NCI-H187 treated with DMSO at 0.1 percent for 48 hours (cell line): ENCODE data around the gene PRKG1.
"Not testable (repeated sequence)": the region's sequence is repeated elsewhere in the genome, so short reads cannot be mapped to it uniquely, and the experiment has no call there.

Experiments
- DNase-seq: peaks from one replicate; lab custom pipeline; 2025; lab: John Stamatoyannopoulos, UW

Gene PRKG1

DNA sequence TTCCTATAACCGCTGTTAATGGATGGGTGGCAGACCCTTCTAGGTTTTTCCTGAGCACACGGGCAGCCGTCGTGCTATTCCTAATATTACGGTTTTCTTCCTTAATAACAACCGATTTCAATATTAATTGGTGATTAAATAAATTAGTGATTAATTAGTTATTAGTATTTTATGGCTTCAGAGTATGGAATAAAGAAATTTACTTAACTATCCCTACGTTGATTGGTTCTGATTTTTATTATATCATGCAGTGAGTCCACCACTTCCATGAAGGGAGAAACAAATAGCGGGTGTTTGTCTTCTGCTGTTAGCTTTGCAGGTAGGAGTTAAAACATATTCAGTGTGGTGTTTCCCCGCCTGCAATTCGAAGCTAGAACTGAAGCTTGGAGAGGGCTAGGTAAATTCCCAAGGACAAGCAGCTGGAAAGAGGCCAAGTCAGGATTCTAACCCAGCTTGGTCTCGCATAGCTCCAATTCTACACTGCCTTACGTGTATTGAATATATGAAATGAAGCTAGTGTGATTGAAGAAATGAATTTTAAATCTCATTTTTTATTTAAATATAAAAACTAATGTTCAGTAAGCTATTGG lies 626.0 kb downstream of the PRKG1 start:
- no peak for DNase-seq

DNA sequence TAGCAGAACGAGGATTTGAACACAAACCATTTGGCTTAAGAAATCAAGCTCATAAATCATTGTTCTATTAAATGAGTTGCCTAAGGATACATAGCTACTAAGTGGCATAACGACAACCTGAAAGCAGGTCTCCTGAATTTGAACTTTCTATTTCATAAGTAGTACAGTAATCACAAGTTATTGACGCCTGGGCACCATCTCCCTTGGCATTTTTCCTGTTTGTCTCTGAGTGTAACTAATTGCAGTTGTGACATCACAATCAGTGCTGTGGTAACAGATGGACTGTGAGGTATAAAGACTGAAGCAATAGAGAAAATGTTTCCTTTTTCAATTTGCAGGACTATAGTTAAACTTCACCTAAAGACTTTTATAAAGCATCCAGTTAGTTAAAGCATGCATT lies 631.5 kb downstream of the PRKG1 start:
- DNase-seq = no peak

DNA sequence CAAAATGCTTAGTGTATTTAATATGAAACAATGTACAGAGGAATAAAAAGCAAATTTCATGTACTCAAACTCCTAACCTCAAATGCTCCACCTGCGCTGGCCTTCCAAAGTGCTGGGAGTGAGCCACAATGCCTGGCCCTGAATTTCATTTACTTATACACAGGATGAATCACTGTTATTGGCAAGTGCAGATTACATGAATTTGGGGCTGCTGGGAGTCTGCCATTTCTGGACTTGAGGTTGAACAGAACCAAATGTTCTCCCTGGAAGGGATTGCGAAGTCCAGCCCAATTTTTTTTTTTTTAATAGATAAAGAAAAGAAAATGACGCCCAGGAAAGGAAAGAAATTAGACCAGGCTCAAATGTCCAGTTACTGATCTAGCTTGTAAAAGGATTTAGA lies 631.9 kb downstream of the PRKG1 start:
- no peak for DNase-seq

DNA sequence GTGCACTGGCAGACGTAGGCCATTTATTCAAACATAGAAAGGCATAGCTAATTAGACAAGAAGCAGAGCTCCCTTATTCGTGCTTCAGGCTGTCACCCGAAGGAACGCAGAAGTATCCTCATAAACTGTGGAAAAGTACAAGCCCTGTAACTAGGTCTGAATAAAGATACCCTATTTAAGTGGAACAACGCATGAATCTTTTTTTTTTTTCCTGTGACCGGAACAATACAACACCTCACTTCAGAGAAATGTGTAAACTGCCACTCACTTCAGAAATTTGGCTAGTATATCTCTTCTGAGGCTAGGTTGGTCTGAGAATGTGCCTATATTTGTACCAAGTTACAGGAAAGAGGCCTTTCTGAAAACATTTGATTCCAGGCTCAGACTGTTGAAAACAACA lies 633.1 kb downstream of the PRKG1 start:
- no peak for DNase-seq

DNA sequence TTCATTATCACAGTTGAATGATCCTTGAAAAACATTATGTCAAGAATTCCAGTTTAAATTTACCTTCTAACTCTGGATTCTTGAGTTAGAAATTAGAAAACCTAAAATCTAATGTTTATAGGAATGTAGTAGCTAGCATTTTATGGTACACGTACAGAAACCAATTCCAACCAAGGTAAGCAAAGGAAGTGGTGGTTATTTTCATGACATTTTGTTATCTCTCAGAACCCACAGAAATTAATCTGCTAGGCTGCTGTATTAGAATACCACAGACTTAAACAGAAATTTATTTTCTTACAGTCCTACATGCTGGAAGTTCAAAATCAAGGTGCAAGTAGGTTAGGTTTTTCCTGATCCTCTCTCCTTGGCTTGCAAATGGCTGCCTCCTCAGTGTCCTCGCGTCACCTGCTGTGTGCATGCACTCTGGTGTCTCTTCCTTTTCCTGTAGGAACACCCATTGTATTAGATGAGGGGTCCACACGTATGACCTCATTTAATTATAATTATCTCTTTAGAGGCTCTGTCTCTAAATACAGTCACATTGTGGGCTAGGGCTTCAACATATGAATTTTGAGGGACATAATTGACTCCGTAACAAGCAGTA lies 633.6 kb downstream of the PRKG1 start:
- no peak for DNase-seq

DNA sequence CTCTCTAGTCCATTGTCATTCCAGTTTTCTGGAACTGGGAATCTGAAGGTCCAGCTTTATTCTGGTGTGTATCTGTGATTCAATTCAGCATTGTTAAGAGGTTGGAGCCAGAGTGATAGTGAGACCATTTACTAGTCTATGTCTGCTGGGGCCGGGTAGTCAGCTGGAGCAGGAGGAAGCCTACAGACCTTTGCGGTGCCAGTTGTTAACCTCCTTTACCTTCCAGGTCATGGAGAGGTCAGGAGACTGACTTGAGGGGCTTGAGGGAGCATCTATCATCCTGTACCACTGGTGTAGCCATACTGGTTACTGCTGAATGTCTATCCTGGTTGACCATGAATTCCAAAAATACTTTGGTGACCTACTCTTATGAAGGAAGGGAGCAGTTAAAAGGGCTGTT lies 634.3 kb downstream of the PRKG1 start:
- DNase-seq = no peak

DNA sequence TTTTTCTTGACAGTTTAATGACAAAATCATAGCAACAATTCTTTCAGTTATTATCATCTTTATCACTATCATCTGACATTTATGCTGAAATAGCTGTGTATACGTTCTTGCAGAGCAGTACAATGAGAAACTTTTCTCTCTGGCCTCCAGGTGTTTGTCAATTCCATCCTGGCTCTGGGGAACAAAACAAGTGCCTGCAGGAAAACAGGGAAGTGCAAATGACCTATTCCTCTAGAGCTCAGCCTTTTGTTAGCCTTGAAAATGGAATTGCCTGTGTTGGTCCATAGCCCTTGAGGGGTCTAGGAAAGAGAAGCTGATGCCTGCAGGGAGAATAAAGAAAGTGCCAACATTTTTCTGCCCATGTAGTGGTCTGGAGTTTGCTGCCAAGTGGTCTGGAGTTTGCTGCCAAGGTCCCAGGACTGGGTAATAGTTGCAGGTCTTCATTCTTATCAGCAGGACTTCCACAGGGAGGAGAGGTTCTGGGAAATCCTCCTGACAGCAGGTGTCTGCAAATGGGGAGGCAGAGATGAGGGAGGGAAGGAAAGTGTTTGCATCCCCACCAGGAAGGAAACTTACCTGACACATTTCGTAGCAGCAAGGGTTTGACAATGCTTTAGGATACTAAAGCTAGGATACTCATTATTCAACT lies 635.2 kb downstream of the PRKG1 start:
- DNase-seq = no peak

DNA sequence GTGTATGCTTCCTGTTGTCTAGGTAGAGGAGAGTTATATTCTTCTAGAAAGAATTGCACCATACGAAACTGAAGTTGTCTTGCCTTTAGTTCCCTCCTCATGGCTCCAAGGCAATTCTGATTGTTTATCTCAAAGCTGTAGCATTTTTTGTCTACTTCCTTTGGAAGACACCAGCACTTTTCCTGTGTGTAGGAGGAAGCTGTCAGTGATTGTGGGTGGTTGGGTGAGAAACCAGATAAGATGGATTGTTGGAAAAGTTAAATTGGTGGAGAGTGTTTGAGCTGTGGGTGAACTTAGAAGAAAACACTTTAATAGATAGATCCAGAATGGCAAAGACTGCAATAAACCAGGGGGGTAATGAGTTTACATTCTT lies 637.2 kb downstream of the PRKG1 start:
- DNase-seq = no peak

DNA sequence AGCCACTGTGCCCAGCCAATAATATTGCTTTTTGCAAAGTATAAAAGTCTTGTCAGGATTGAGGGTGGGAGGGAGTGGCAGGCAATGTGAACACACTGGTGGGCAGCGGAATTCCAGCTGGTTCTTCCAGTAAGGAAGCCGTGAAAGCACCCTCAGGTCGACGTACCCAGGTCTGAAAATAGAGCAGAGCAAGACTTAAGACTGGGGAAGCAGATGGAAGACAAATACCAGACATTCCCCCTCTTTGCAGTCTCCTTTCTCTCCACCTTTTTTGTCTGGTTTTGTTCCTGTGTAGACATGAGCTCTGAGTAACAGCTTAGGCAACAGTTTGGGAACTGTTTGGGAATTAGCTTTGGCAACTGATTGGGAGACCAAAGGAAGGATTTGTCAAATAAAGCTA lies 642.7 kb downstream of the PRKG1 start:
- DNase-seq = no peak

DNA sequence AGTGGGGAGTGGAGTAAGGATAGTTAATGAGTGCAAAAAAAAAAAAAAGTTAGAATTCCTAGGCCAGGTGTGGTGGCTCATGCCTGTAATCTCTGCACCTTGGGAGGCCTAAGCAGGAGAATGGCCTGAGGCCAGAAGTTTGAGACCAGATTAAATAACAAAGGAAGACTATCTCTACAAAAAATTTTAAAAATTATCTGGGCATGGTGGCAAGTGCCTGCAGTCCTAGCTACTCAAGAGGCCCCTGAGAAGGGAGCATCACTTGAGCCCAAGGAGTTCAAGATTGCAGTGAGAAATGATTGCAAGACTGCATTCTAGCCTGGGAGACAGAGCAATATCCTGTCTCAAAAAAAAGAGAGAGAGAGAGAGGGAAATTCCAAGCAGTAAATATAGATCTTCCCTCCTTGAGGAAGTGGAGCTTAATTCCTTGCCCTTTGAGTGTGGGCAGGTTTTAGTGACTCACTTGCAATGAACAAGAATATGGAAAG lies 644.6 kb downstream of the PRKG1 start:
- DNase-seq = no peak

DNA sequence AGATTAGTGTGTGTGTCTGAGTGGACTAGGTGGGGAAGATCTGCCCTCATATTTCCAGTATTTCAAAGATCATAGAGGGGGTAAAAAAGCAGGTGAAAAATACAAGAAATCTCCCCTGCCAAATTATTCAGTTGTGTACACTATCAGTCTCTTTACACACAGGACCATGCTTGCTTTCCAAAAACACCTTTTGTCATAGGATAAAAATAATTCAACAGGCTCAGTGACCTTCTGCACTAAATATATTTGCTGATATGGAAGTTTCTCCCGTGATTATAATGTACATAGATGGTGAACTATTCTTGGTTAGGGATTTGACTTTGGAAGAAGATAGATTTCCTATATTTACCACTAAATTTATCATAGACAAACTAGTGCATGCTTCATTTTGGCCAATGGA lies 649.8 kb downstream of the PRKG1 start:
- no peak for DNase-seq

DNA sequence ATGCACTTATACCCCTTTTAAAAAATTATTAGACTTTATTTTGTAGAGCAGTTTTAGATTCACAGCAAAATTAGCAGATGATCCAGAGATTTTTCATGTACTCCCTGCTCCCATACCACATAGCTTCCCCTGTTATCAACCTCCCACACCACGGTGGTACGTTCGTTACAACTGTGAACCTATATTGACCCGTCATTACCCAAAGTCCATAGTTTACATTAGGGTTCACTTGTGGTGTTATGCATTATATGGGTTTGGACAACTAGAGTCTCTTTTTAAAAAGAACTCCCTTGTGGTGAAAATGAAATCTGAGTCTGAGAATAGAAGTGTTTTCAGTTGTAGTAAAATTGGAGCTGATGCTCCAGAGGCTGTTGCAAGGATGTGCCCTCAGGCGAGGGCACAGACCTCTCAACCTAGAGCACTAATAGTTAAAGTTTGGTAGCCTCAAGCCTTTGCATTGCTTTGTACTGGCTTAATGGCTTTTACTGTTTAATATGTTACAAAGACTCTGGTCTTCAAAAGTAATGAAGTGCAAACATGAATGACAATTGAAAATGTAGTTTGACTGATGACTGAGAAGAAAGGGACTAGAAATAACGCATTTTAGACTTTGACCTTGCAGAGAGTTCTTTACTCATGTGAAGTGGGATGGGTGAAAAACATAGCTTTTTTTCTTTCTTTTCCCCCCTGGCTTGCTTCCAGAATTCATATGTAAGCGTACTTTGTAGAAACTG lies 655.7 kb downstream of the PRKG1 start:
- DNase-seq = no peak

DNA sequence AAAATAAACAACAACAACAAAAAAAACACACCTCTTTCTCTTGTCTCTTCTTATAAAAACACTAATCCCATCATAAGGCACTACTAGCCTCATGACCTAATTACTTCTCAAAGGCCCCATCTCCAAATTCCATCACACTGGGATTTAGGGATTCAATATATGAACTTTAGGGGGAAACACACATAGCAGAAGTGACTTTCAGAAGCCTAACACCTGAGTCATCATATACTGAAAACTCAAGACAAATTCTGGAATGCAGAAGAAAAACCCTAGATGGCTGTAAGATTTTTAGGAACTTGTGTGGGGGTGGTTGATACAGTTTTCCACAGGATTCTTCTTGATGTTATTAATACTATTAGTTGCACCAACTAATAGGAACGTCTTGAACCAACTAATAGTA lies 658.8 kb downstream of the PRKG1 start:
- no peak for DNase-seq

DNA sequence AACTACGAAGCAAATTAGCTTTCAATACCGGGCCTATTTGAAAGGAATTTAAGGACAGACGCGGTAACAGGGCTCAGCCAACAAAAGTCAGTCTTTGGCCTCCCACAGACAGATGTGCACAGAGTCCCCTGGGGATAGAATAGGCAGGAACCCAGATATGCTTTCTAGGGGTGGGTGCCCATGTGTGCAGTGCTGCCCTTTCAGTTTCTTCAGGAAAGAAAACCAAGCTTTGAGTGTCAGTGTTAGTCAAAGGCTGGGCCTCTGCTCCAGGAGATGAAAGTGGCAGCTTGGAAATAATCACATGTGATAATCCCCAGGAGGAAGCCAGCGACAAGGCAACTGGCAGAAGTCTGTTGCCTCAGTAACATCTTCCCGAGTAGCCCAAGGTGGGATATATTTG lies 668.9 kb downstream of the PRKG1 start:
- no peak for DNase-seq

DNA sequence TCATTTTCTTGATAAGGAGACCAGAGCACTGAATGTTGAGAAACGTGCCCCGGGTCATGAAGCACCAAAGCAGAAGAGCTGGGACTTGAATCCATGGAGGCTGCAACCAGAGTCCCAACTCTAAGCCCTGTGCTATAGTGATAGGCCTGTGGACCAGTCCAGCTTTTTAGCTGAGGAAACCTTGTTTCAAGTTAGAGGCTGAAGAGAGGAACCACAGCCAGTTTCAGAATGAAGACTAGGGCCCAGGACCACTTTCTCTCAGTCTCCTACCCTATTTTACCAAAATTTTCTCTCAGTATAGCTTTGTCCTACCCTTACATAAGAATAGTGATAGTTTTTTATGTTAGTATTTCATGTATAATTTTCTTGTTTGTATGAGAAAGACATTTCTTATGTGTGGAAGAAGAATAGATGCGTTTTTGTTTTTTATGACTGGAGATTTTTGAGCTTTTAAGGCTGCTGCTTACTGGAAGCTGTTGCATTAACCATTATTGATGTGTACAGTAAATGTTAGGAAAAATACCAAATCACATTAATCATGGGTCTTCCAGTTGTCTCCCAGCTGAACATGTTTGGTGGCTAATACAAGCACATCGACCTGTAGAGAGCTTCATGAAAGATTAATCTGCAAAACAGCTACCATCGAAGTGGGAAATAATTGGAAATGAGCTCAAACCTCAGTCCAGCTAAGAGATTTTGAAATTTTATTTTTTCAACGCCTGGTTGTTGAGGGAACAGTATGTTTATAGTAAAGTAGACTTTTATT lies 670.1 kb downstream of the PRKG1 start:
- DNase-seq = no peak

DNA sequence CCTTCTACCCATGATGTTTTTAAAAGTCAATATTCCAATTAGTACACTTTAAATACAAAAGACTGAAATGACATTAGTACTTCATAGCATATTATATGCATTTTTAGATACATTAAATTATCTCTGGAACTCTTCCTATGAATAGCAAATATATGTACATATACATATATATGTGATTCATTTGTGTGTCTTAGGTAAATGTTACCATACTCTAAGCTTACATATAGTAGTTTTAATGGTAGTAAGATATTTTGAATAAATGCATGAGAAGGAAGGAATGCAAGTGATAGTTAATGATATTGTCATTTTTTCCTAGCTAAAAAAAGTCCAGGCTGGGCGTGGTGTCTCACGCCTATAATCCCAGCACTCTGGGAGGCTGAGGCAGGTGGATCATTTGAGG lies 671.1 kb downstream of the PRKG1 start:
- no peak for DNase-seq

DNA sequence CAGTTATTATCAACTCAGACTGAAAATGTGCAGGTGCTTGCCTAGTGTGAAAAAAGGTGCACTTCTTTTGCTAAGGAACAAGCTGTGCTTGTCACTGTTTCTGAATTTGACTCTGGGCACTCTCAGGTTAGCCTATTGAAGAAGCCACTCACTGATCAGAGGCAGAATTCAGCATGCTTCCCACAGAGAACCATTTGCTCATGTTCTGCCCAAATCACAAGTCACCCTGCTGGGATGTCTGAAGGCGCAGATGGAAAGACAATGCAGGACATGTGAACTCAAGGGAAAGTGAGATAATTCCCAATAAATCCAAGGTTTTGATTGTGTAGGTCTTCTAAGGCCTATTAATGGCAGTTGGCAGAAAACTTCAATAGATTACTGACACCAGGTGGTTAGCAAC lies 672.9 kb downstream of the PRKG1 start:
- DNase-seq = no peak

DNA sequence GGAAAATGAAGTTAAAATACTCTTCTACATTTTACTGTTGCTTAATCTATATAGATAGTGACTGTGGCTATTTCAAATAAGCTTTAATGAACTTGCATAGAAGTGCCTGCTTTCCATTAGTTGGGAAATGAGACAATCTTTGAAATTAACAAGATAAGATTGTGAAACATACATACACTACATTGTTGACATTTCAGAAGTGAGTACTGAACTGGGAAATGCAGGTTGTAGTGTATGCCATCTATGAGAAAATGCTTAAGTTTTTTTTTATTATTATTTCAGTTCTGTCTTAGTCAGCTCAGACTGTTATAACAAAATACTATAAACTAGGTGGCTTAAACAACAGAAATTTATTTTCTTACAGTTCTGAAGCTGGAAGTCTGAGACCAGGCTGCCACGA lies 674.7 kb downstream of the PRKG1 start:
- no peak for DNase-seq

DNA sequence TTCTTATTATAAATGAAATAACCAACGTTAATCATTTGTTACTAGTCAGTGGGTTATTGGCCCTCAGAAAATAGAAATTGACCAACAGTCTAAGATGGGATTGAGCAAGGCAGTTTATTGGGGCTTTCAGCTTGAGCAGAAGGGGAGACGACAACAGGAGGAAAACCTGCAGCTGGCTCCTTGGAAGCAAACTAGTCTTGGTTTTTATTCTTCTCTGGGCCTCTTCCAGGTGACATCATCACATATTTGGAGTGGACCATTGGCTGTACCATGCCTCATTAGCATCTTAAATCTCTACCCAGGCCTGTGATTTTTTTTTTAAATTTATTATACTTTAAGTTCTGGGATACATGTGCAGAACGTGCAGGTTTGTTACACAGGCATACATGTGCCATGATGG lies 684.1 kb downstream of the PRKG1 start:
- no peak for DNase-seq

DNA sequence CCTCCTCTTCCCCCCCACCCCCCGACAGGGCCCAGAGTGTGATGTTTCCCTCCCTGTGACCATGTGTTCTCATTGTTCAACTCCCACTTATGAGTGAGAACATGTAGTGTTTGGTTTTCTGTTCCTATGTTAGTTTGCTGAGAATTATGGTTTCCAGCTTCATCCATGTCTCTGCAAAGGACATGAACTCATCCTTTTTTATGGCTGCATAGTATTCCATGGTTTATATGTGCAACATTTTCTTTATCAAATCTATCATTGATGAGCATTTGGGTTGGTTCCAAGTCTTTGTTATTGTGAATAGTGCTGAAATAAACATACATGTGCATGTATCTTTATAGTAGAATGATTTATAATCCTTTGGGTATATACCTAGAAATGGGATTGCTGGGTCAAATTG lies 684.6 kb downstream of the PRKG1 start:
- not testable (repeated sequence) for DNase-seq

DNA sequence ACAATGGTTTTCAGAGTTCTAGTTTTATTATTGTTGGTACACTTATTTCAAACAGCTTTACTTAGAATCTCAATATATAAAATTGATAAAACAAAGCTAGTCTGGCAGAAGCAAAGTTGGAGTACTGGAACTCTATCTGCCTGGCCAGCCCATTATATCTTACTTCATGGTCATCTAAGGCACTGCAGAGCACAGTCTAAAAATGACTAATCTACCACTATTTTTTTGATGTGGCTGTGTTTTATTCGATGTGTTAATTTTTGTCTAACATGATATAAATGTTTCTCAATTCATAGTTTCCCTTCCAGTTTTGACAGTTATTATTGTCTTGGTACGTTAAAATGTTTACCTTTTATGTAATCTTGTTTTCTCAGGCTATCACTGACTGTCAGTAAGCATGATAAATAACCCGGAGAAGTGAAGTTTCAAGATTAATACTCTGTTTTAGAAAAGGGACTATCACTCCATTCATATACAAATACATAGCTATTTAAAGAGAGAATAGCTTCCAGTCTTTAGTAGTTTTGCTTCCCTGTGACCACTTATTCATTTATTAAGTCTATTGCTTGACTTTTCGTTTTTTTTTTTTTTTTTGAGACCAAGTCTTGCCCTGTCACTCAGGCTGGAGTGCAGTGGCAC lies 685.7 kb downstream of the PRKG1 start:
- no peak for DNase-seq
